ENCODE measurements around the gene MDFIC2. TPM values are rescaled to one million over a fixed set of nuclear protein-coding genes. Genes with fewer than 3 reads are reported as not detected.
"Not testable (repeated sequence)": the region's sequence is repeated elsewhere in the genome, so short reads cannot be mapped to it uniquely, and the experiment has no call there.

Gene MDFIC2
- total RNA-seq, 1 donor from 2014 or later, result not detected

GRCh38 chr3:70352215-70352614 is 39.8 kb upstream of the MDFIC2 start:
- Histone ChIP-seq H3K27ac (no peak overlapping the region), H3K36me3 (no peaks in the 10 kb centered on the region), H3K4me1 (no peaks in the 10 kb centered on the region), H3K27me3 (no peaks in the 10 kb centered on the region), H3K9me3 (peaks cover 4% of the 10 kb centered on the region), H3K4me3 (no peak overlapping the region)
- intact Hi-C loops (cut with DNase I), result no loop called here
- TF ChIP-seq POLR2AphosphoS5 (IDR thresholded peaks at IDR 0.05; ENCODE audit: insufficient read depth in 1 of 2, low read depth in 1 of 2), result no peak
- no peak for TF ChIP-seq CTCF (IDR thresholded peaks at IDR 0.05)
- TF ChIP-seq POLR2A (IDR thresholded peaks at IDR 0.05), result no peak
- DNase-seq (ENCODE audit: extremely low spot score in 2 of 2), result no peak

- TF ChIP-seq CTCF (IDR thresholded peaks at IDR 0.05) (no peak), POLR2AphosphoS5 (IDR thresholded peaks at IDR 0.05; ENCODE audit: insufficient read depth in 1 of 2, low read depth in 1 of 2) (no peak), POLR2A (IDR thresholded peaks at IDR 0.05) (no peak)
- DNase-seq (ENCODE audit: extremely low spot score in 2 of 2), result no peak
- intact Hi-C loops (cut with DNase I), result no loop called here
- H3K27me3 ChIP-seq, result no peaks in the 10 kb centered on the region
- H3K9me3 ChIP-seq, result no peaks in the 10 kb centered on the region
- no peaks in the 10 kb centered on the region for H3K36me3 ChIP-seq
- no peaks in the 10 kb centered on the region for H3K4me1 ChIP-seq
- no peak overlapping the region for H3K27ac ChIP-seq
- no peak overlapping the region for H3K4me3 ChIP-seq
Measured at GRCh38 chr3:70342149-70342548, 29.7 kb upstream of the MDFIC2 start.

- H3K4me1 ChIP-seq; H3K27me3 ChIP-seq; H3K36me3 ChIP-seq; intact Hi-C loops (cut with DNase I); H3K9me3 ChIP-seq; H3K4me3 ChIP-seq; DNase-seq (ENCODE audit: extremely low spot score in 2 of 2); H3K27ac ChIP-seq: not testable (repeated sequence)
Measured at GRCh38 chr3:70336885-70337284, 24.4 kb upstream of the MDFIC2 start.

GRCh38 chr3:70333080-70333479 is 20.6 kb upstream of the MDFIC2 start:
- intact Hi-C loops (cut with DNase I), result no loop called here
- no peak for DNase-seq (ENCODE audit: extremely low spot score in 2 of 2)
- Histone ChIP-seq H3K36me3 (no peaks in the 10 kb centered on the region), H3K27me3 (no peaks in the 10 kb centered on the region), H3K4me1 (no peaks in the 10 kb centered on the region), H3K27ac (no peak overlapping the region), H3K4me3 (no peak overlapping the region), H3K9me3 (no peaks in the 10 kb centered on the region)
- TF ChIP-seq POLR2A (IDR thresholded peaks at IDR 0.05) (no peak), CTCF (IDR thresholded peaks at IDR 0.05) (no peak), POLR2AphosphoS5 (IDR thresholded peaks at IDR 0.05; ENCODE audit: insufficient read depth in 1 of 2, low read depth in 1 of 2) (no peak)

GRCh38 chr3:70315021-70315420 is 2.6 kb upstream of the MDFIC2 start:
- Histone ChIP-seq H3K27ac (no peak overlapping the region), H3K27me3 (no peaks in the 10 kb centered on the region), H3K4me1 (no peaks in the 10 kb centered on the region), H3K4me3 (no peak overlapping the region), H3K36me3 (no peaks in the 10 kb centered on the region), H3K9me3 (no peaks in the 10 kb centered on the region)
- no peak for DNase-seq (ENCODE audit: extremely low spot score in 2 of 2)
- intact Hi-C loops (cut with DNase I), result no loop called here
- no peak for TF ChIP-seq POLR2AphosphoS5 (IDR thresholded peaks at IDR 0.05; ENCODE audit: insufficient read depth in 1 of 2, low read depth in 1 of 2)

GRCh38 chr3:70310809-70311208 is 1.6 kb downstream of the MDFIC2 start:
- H3K27ac ChIP-seq, result no peak overlapping the region
- DNase-seq (ENCODE audit: extremely low spot score in 2 of 2), result no peak
- intact Hi-C loops (cut with DNase I), result no loop called here
- H3K27me3 ChIP-seq, result no peaks in the 10 kb centered on the region
- no peaks in the 10 kb centered on the region for H3K36me3 ChIP-seq
- H3K4me3 ChIP-seq, result no peak overlapping the region
- no peaks in the 10 kb centered on the region for H3K4me1 ChIP-seq
- no peak for TF ChIP-seq POLR2AphosphoS5 (IDR thresholded peaks at IDR 0.05; ENCODE audit: insufficient read depth in 1 of 2, low read depth in 1 of 2)
- H3K9me3 ChIP-seq, result no peaks in the 10 kb centered on the region

GRCh38 chr3:70309591-70309990 is 2.8 kb downstream of the MDFIC2 start:
- Histone ChIP-seq H3K27ac (no peak overlapping the region), H3K27me3 (no peaks in the 10 kb centered on the region), H3K4me3 (no peak overlapping the region), H3K36me3 (no peaks in the 10 kb centered on the region), H3K4me1 (no peaks in the 10 kb centered on the region), H3K9me3 (no peaks in the 10 kb centered on the region)
- intact Hi-C loops (cut with DNase I), result no loop called here
- no peak for TF ChIP-seq CTCF (IDR thresholded peaks at IDR 0.05)
- TF ChIP-seq POLR2A (IDR thresholded peaks at IDR 0.05), result no peak
- no peak for TF ChIP-seq POLR2AphosphoS5 (IDR thresholded peaks at IDR 0.05; ENCODE audit: insufficient read depth in 1 of 2, low read depth in 1 of 2)
- no peak for DNase-seq (ENCODE audit: extremely low spot score in 2 of 2)

Data from vagina (tissue), 2 donors.